Measurements from ENCODE around the gene PLOD2.
A peak's percentile ranks its signal among the peaks of the same experiment; 100 is the strongest.

The PLOD2 gene

DNA sequence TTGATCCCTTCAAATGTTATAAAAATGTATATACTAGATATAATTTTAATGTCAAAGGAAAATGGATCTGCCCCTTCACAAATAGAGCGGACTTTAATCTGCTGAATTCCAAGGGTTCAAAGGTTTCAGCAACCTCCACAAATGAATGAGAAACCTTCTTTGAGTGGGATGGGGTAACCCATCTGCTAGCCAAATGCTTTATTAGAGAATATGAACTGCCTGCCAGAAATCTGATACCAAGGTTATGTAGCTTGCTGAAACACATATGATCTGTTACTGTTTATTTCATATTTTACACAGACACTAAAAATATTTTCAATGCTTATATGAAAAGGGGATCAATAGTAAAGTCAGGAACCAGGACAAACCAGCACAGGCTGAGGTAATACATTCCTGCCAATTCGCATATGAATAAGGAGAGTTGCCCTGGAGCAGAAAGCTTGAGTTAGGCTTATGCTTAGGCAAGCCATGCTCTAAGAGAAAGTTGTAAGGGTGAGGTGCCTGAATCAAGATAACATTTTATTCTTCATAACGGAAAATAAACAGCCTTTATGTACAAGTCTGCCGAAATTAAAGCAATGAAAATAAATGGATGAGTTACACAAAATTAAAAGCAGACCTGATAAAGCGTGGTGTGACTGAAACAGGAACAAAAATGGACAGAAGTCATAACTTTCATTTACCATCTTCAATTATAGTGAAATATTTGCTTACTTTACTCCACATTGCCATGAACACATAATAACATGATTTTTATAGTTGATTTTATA lies 26.5 kb downstream of the PLOD2 start:
- no peak for DNase-seq

DNA sequence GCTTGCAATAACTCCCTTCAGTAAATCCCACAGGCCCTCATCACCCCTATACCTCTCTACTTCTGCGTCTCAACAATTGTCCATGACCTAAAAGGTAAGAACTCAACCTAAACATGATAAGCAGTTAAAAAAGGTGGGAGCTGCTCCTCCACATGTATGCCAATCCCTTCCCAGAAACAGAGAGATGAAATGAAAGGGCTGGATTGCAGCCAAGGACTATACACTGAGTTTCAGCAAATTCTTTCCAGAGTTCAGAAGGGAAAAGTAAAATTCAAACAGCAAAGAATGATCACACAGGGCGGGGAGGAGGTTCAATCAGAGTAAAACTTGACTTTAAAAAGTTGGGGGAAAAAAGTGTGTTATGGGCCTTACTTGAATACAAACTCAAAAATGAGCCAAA lies 27.5 kb downstream of the PLOD2 start:
- no peak for DNase-seq

GRCh38 chr3:146131616-146132410 lies 29.2 kb downstream of the PLOD2 start:
- no peak for DNase-seq

- no peak for DNase-seq
Measured at GRCh38 chr3:146130881-146131371, 30.1 kb downstream of the PLOD2 start.

DNA sequence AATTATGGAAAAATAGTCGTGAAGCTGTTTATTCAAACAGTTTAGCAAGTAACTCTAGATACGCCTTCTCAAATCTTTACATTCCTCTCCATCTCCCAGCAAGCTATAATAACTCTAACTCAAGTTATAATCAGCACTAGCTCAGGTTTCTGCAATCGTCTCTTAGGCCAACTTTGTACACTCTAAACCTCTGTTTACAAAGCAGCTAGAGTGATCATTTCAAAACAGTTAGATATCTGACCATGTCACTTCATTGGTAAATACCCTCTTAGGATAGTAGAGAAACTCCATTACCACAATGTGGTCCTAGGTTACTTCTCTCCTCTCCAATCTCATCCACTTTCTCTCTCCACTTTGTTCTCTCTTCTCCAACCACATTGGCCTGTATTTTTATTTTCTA lies 31.2 kb downstream of the PLOD2 start:
- DNase-seq: no peak

- no peak for DNase-seq
Measured at GRCh38 chr3:146128939-146129338, 32.0 kb downstream of the PLOD2 start.

DNA sequence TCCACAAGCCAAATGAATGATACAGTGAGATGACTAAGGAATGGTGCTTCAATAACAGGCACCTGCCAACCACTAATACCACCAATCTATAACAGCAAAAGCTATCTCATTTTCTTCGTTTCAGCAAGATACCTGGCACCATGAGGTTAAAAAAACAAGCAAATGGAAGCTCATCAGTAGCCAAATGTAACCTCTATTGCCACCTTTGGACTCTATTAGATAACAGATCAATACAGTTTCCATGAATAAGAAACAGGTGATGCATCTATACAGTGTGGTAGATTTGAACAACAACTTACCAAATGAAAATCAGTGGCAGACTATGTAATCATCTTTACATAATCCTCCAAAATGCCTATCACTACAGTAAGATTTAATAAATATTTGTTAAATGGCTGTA lies 32.8 kb downstream of the PLOD2 start:
- DNase-seq: no peak

GRCh38 chr3:146125951-146126350 lies 35.0 kb downstream of the PLOD2 start:
- DNase-seq: no peak

- no peak for DNase-seq
Measured at GRCh38 chr3:146124126-146124801, 36.7 kb downstream of the PLOD2 start.

DNA sequence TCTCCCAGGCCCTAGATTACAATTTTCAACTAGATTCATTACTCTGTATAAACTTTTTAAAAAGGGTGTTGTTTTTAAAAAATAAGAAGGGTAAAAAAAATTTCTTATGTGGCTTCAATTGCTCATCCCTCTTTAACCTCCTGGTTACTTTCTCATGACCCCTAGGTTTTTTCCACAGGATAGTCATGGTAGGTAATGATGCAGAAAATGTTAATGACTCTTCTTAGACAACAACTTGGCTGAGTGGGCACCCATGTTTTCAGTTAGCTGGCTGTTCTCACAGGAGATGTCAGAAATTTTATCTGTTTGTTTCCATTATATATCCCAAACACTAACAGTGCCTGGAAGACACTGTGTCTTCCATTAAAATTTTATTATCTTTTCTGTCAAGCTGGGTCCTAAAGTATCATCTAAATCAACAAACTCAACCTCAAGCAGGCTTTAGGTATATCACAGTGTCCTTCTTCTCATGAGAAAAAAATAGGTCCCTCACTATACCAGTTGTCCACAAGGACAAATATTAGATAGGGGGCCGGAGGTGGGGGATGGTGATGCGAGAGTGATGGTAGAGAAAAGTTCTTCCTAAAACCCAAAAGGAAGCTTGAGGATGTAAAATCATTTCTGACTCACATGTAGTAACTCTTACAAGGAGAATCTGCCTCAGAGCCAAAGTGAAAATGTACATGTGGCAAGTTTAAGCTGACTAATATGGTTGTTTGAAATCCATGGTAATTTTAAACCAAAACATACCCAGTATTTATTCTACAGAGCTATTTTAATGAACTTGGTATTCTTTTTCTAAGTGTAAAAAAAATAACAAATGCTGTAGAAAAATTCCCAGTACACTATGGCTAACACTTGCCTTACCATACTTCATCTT lies 43.3 kb downstream of the PLOD2 start:
- no peak for DNase-seq

DNA sequence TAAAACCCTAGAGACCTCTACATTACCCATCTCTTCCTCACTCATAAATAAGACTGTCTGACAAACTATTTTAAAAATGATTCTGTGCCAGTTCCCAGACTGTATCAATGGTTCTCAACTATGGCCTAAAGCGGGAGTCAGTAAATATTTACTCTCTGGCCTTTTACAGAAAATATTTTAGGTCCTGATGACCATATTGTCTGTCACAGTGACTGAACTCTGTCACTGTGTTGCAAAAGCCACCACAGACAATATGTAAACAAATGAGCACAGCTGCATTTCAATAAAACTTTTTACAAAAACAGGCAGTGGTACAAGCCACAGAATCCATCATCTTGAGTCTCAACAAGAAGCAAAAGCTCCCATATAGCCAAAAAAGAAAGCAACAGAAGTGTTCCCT lies 45.4 kb downstream of the PLOD2 start:
- no peak for DNase-seq

DNA sequence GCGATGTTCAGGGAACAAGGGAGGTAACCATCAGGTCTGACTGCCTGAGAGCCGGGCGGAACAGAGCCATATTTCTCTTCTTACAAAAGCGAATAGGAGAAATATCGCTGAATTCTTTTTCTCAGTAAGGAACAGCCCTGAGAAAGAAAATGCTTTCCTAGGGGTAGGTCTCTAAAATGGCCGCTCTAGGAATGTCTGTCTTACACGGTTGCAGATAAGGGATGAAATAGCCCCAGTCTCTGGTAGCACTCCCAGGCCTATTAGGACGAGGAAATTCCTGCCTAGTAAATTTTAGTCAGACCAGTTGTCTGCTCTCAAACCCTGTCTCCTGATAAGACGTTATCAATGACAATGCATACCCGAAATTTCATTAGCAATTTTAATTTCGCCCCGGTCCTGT lies 47.2 kb downstream of the PLOD2 start:
- DNase-seq: peak in 1 of 2 experiments; percentile 15

DNA sequence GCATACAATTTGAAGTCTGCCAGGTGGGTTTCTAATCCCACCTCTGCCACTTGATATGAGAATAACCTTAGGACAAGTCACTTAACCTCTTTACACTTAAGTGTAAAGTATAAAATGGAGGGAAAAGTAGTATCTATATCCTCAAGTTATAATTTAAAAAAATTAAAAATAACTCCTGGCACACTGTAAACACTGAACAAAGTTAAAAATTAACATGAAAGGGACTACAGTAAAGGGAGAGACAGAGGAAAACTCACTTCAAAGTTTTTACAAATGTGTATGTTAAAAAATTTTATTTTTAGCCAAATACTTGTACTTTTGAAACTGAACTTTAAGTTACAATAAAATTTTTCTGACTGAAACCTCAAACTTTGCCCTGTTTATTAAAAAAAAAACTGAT lies 49.6 kb downstream of the PLOD2 start:
- no peak for DNase-seq

DNA sequence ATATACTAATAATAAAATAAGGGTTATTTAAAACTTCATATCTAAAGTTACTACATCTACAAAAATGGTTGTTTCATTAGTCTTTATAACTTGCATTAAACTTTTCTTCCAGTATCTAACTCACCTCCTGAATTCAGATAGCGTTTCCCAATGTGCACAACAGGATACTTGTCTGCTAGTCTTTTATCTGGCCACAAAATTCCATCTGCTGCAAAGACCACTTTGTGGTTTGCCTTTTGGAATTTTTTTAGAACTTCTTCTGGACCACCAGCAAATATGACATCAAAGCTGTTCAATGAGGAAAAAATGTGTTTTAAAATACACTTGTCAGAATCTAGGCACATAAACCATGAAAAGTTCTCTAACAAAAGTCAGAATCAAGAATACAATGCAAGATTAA lies 50.8 kb downstream of the PLOD2 start:
- DNase-seq: no peak

- no peak for DNase-seq
Measured at GRCh38 chr3:146106986-146107385, 54.0 kb downstream of the PLOD2 start.

DNA sequence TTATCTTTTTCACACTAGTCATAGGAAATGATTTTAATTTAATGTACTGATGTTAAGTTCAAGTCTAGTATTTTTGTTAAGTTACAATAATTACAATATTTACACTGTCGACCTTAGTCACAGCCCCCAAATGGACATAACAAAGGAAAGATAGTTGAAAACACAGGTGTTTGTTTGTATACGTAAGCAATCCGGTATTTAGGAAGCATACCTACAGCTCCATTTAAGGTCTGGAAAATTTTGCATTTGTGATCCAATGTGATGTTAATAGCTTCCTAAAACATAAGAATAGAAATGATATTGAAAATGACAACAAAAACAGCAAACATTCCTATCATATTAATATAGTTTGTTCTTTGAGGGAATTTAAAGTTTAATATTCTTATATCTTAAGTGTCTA lies 56.9 kb downstream of the PLOD2 start:
- no peak for DNase-seq

DNA sequence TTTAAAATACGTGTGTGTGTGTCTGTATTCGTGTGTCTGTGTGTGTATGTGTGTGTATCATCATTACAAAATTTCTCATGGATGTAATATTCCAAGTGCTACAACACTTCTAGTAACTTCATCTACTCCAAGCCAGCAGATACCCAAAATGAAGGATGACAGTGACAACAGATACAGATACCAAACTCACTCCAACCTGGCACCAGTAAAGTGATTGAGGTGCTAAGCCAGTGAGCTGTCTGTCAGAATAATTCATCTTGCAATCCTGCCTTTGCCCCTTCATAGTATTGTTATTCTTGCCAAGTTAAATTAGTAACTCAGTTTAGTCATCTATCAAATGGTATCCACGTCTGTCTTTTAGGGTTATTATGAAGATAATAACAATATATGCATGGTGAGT lies 58.1 kb downstream of the PLOD2 start:
- no peak for DNase-seq

- no peak for DNase-seq
Measured at GRCh38 chr3:146101538-146101937, 59.4 kb downstream of the PLOD2 start.

- DNase-seq: peak; percentile 31 to 48
Measured at GRCh38 chr3:146100825-146101444, 60.0 kb downstream of the PLOD2 start.

DNA sequence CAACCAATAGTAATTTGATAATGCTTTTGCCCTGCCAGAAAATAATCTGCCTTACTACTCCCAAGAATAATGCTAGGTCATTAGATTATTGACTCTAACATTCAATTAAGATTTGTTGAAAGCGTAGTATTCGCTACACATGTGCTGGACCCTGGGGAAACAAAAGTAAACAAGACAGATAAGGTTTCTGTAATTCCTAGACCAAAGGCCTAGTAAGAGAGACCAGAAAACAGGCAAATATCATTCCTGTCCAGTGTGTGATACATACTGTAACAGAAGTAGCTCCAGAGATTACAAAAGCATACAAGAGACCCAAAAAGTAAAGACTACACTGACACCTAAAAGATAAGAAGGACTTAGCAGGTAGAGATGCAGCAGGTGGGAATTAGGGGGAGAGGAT lies 60.8 kb downstream of the PLOD2 start:
- no peak for DNase-seq

DNA sequence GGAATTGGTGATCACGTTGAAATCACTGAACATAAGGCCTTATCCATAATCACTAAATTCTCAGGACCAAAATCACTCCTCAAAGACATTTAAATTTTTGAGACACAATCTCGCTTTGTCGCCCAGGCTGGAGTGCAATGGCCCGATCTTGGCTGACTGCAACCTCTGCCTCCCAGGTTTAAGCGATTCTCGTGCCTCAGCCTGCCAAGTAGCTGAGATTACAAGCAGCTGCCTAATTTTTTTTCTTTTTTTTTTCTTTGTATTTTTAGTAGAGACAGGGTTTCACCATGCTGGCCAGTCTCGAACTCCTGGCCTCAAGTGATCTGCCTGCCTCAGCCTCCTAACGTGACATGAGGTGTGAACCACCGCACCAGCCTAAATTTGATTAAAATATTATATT lies 61.7 kb downstream of the PLOD2 start:
- DNase-seq: no peak

DNA sequence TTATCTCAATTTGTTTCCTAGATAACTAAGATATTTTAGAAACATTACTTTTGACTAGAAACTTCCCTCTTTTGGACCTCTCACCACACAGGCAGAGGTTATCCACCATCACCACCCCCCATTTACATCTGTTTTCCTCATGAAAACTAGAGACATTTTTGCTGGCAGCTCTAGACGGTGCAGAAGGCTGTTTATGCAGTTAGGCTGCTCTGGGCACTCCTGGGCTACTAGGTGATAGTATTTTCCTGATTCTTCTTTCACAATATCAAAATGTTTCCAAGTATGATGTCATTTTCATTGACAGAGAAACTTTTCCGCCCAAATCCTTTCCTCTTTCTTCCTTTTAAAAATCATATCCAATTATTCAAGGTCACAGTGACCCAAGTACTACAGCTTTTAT lies 67.1 kb downstream of the PLOD2 start:
- DNase-seq: peak in 1 of 2 experiments; percentile 20
